PC-9 (cell line): Measurements from ENCODE around the gene SOD2. TPM values are rescaled to one million over a fixed set of nuclear protein-coding genes. Genes with fewer than 3 reads are reported as not detected.

Experiments used
- BruUV-seq: library from RNA; stranded (reverse); fragments of 400-500 nt; replicated peaks from 2 replicates; lab custom pipeline; 2021; lab: Mats Ljungman, UMichigan
- CTCF ChIA-PET: fragments of 300-600 bp; sonication (Branson Sonifier 250); formaldehyde crosslinking; loops from one replicate; lab custom pipeline; 2022; ENCODE audit warnings: antibody characterized with exemption; lab: Charles Lee
- POLR2A ChIA-PET: fragments of 300-600 bp; sonication (Branson Sonifier 250); formaldehyde crosslinking; loops from one replicate; lab custom pipeline; 2022; ENCODE audit warnings: antibody characterized with exemption; ENCODE audit not compliant: unreplicated experiment; lab: Charles Lee
- DNase-seq, 2 experiments: peaks; one replicate each; pipeline versions ENCODE4 v3.0.0 to v3.0.0-alpha.2; 2015 to 2022; ENCODE audit warnings: mixed read lengths in 1 of 2
- H2AFZ ChIP-seq: fragments of 200-600 bp; sonication (generic); 2 replicates; pipeline ENCODE4 v1.8.1; 2017; ENCODE audit warnings: antibody characterized with exemption
- H3F3A ChIP-seq: fragments of 200-600 bp; sonication (generic); 2 replicates; pipeline ENCODE4 v1.8.1; 2017; ENCODE audit warnings: antibody characterized with exemption, mild to moderate bottlenecking, low read depth; ENCODE audit not compliant: insufficient read depth
- H3K27ac ChIP-seq: fragments of 200-600 bp; sonication (generic); 2 replicates; pipeline ENCODE4 v1.6.1; 2016; ENCODE audit warnings: mixed run types
- H3K27me3 ChIP-seq: fragments of 200-600 bp; sonication (generic); 2 replicates; pipeline ENCODE4 v1.6.1; 2016; ENCODE audit warnings: low read depth, mixed run types; ENCODE audit not compliant: insufficient read depth
- H3K36me3 ChIP-seq: fragments of 200-600 bp; sonication (generic); 2 replicates; pipeline ENCODE4 v1.6.1; 2016; ENCODE audit warnings: low read depth, mixed run types
- H3K4me1 ChIP-seq: fragments of 200-600 bp; sonication (generic); replicated peaks from 2 replicates; pipeline ENCODE4 v1.6.1; 2016; ENCODE audit warnings: mixed run types; ENCODE audit not compliant: insufficient read depth
- H3K4me2 ChIP-seq: fragments of 200-600 bp; sonication (generic); 2 replicates; pipeline ENCODE4 v1.6.1; 2017; ENCODE audit warnings: mixed run types
- H3K4me3 ChIP-seq: fragments of 200-600 bp; sonication (generic); 2 replicates; pipeline ENCODE4 v1.6.1; 2016; ENCODE audit warnings: mixed run types
- H3K79me2 ChIP-seq: fragments of 200-600 bp; sonication (generic); 2 replicates; pipeline ENCODE4 v1.6.1; 2017; ENCODE audit warnings: low read depth, mixed run types
- H3K9me2 ChIP-seq: fragments of 200-600 bp; sonication (generic); 2 replicates; pipeline ENCODE4 v1.8.1; 2017; ENCODE audit warnings: mild to moderate bottlenecking; ENCODE audit not compliant: insufficient read depth
- H3K9me3 ChIP-seq: fragments of 200-600 bp; sonication (generic); 2 replicates; pipeline ENCODE4 v1.8.1; 2016; ENCODE audit warnings: low read depth; ENCODE audit not compliant: insufficient read depth
- H4K20me1 ChIP-seq: fragments of 200-600 bp; sonication (generic); 2 replicates; pipeline ENCODE4 v1.8.1; 2017; ENCODE audit not compliant: insufficient read depth
- CTCF ChIP-seq: fragments of 200-600 bp; sonication (generic); conservative IDR thresholded peaks from 2 replicates; pipeline ENCODE4 v1.6.1; 2017; ENCODE audit warnings: mixed run types, antibody characterized with exemption, mild to moderate bottlenecking, moderate library complexity
- EZH2 ChIP-seq: fragments of 200-600 bp; sonication (generic); IDR thresholded peaks from 2 replicates; pipeline ENCODE4 v1.8.0; 2017; ENCODE audit warnings: antibody characterized with exemption, low read depth
- intact Hi-C: fragments of 100-400 bp; cut with micrococcal nuclease; formaldehyde crosslinking; loops from one replicate; pipeline ENCODE4 v1.10.0; 2022; ENCODE audit not compliant: unreplicated experiment
- total RNA-seq: library from RNA; stranded (reverse); gene quantifications from 2 replicates; pipeline ENCODE4 v1.2.3, GENCODE V29; 2021

SOD2 gene
- total RNA-seq, 1 experiment from 2014 or later, result 63.3 TPM

- intact Hi-C loops, result no loop called here
- CTCF ChIA-PET, result interaction anchor here (0.7 kb wide), 1 partner anchor 41 kb away, joined by 5 read pairs; no protein-coding TSS in a partner anchor
- Histone ChIP-seq H3K4me3 (no peak overlapping the region), H3K9me2 (no peaks in the 10 kb centered on the region), H4K20me1 (no peaks in the 10 kb centered on the region), H2AFZ (no peak overlapping the region), H3F3A (peaks cover 17% of the 10 kb centered on the region; the same call in 1 of the 2 replicates), H3K79me2 (peaks cover 42% of the 10 kb centered on the region), H3K27me3 (no peaks in the 10 kb centered on the region), H3K4me1 (peaks cover 10% of the 10 kb centered on the region; the same call in 1 of the 2 replicates), H3K36me3 (0 out of 2 replicates have a peak, but pooled peaks cover 4% of the 10 kb centered on the region), H3K27ac (no peak overlapping the region), H3K4me2 (no peak overlapping the region), H3K9me3 (no peaks in the 10 kb centered on the region)
- peak; percentile 13 to 43 for DNase-seq
- no TSS peak for BruUV-seq
- TF ChIP-seq EZH2 (no peak), CTCF (peak; percentile 56)
- POLR2A ChIA-PET, result no interaction called here
Observed at GRCh38 chr6:159720708-159721107, 27.7 kb upstream of the SOD2 start.

DNA sequence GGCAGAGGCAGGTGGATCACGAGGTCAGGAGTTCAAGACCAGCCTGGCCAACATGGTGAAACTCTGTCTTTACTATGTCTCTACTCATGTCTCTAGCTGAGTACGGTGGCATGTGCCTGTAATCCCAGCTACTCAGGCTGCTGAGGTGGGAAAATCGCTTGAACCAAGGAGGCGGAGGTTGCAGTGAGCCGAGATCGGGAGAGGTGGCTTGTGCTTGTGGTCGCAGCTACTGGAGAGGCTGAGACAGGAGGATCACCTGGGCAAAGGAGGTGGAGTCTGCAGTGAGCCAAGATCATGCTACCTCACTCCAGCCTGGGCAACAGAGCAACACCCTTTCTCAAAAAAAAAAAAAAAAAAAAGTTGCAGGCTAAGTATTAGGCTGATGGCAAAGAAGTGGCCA lies 26.2 kb upstream of the SOD2 start:
- Histone ChIP-seq H3F3A (peaks cover 16% of the 10 kb centered on the region; the same call in 1 of the 2 replicates), H3K4me2 (no peak overlapping the region), H2AFZ (no peak overlapping the region), H3K27ac (no peak overlapping the region), H3K9me3 (no peaks in the 10 kb centered on the region), H3K4me3 (no peak overlapping the region), H3K27me3 (no peaks in the 10 kb centered on the region), H3K36me3 (0 out of 2 replicates have a peak, but pooled peaks cover 3% of the 10 kb centered on the region), H3K4me1 (peaks cover 10% of the 10 kb centered on the region; the same call in 1 of the 2 replicates), H3K79me2 (peaks cover 28% of the 10 kb centered on the region), H4K20me1 (no peaks in the 10 kb centered on the region), H3K9me2 (no peaks in the 10 kb centered on the region)
- ChIA-PET CTCF (no interaction called here), POLR2A (interaction anchor here (0.6 kb wide), 1 partner anchor 458 kb away, joined by 8 read pairs; no protein-coding TSS in a partner anchor)
- TF ChIP-seq CTCF, result no peak
- TF ChIP-seq EZH2, result no peak
- BruUV-seq, result no TSS peak
- no peak for DNase-seq
- intact Hi-C loops, result no loop called here

GRCh38 chr6:159718634-159719033 lies 25.6 kb upstream of the SOD2 start:
- Histone ChIP-seq H3K4me1 (peaks cover 10% of the 10 kb centered on the region; the same call in 1 of the 2 replicates), H3K27me3 (no peaks in the 10 kb centered on the region), H3K4me2 (no peak overlapping the region), H3K4me3 (no peak overlapping the region), H3K79me2 (peaks cover 21% of the 10 kb centered on the region), H3K36me3 (no peaks in the 10 kb centered on the region), H4K20me1 (no peaks in the 10 kb centered on the region), H3K9me2 (no peaks in the 10 kb centered on the region), H3K9me3 (no peaks in the 10 kb centered on the region), H2AFZ (no peak overlapping the region), H3K27ac (no peak overlapping the region), H3F3A (peaks cover 13% of the 10 kb centered on the region; the same call in 1 of the 2 replicates)
- CTCF ChIA-PET, result no interaction called here
- intact Hi-C loops, result no loop called here
- no peak for DNase-seq
- TF ChIP-seq EZH2, result no peak
- no peak for TF ChIP-seq CTCF
- no TSS peak for BruUV-seq
- POLR2A ChIA-PET, result interaction anchor here (0.6 kb wide), 1 partner anchor 459 kb away, joined by 8 read pairs; no protein-coding TSS in a partner anchor
